ENCODE results near the gene SIGLEC1. TPM values are rescaled to one million over a fixed set of nuclear protein-coding genes. Genes with fewer than 3 reads are reported as not detected.
A peak's percentile ranks its signal among the peaks of the same experiment; 100 is the strongest.

Gene SIGLEC1
- total RNA-seq, 1 experiment from 2014 or later, result not detected

DNA sequence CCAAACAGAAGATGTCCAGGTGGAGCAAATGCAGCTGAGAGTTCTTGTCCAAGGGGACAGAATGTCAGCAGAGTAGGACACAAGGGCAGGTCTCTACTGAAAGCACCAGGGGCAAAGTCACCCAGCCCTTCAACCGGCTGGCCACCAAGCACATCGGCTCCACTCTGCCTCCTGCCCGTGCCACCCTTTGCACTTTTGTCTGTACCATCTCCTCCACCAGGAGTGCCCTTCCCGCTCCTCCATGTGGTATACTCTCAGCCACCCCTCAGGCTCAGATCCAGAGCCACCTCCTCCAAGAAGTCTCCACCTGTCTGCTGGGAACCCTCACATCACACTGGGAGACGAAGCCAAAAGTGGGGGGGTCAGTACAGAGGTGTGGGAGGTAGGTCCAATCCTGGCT is 16.0 kb upstream of the SIGLEC1 start:
- intact Hi-C loops (cut with micrococcal nuclease; ENCODE audit: unreplicated experiment), result no loop called here
- Mint-ChIP-seq H3K36me3 (ENCODE audit: insufficient read depth, unreplicated experiment) (peaks cover 5% of the 10 kb centered on the region), H3K9me3 (ENCODE audit: unreplicated experiment) (no peaks in the 10 kb centered on the region), H3K27ac (ENCODE audit: unreplicated experiment) (no peak overlapping the region), H3K4me1 (ENCODE audit: low read depth, unreplicated experiment) (peaks cover 9% of the 10 kb centered on the region), H3K27me3 (ENCODE audit: insufficient read depth, unreplicated experiment) (peaks cover 10% of the 10 kb centered on the region), H3K4me3 (ENCODE audit: unreplicated experiment) (no peak overlapping the region)
- H3K4me3 ChIP-seq (ENCODE audit: low read depth, low read length), result no peak overlapping the region
- ChIA-PET CTCF (interaction anchor here (2.7 kb wide), 1 partner anchor 18 kb away, joined by 9 read pairs; no protein-coding TSS in a partner anchor), POLR2A (no interaction called here)
- TF ChIP-seq, protein P1, sequence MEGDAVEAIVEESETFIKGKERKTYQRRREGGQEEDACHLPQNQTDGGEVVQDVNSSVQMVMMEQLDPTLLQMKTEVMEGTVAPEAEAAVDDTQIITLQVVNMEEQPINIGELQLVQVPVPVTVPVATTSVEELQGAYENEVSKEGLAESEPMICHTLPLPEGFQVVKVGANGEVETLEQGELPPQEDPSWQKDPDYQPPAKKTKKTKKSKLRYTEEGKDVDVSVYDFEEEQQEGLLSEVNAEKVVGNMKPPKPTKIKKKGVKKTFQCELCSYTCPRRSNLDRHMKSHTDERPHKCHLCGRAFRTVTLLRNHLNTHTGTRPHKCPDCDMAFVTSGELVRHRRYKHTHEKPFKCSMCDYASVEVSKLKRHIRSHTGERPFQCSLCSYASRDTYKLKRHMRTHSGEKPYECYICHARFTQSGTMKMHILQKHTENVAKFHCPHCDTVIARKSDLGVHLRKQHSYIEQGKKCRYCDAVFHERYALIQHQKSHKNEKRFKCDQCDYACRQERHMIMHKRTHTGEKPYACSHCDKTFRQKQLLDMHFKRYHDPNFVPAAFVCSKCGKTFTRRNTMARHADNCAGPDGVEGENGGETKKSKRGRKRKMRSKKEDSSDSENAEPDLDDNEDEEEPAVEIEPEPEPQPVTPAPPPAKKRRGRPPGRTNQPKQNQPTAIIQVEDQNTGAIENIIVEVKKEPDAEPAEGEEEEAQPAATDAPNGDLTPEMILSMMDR (IDR thresholded peaks at IDR 0.05; ENCODE audit: insufficient read depth in 1 of 2, low read depth in 1 of 2, low read length in 1 of 2, severe bottlenecking in 1 of 2, unreplicated experiment in 1 of 2), result no peak
- no TSS peak for BruUV-seq (replicated peaks)
- H3K9me3 ChIP-seq, result no peaks in the 10 kb centered on the region
- peaks cover 11% of the 10 kb centered on the region for H3K4me1 ChIP-seq
- H3K27me3 ChIP-seq (replicated peaks; ENCODE audit: control insufficient read depth, insufficient read depth, low read length), result no peaks in the 10 kb centered on the region
- DNase-seq, result no peak
- H3K36me3 ChIP-seq (ENCODE audit: control insufficient read depth, insufficient read depth, low read length), result no peaks in the 10 kb centered on the region

DNA sequence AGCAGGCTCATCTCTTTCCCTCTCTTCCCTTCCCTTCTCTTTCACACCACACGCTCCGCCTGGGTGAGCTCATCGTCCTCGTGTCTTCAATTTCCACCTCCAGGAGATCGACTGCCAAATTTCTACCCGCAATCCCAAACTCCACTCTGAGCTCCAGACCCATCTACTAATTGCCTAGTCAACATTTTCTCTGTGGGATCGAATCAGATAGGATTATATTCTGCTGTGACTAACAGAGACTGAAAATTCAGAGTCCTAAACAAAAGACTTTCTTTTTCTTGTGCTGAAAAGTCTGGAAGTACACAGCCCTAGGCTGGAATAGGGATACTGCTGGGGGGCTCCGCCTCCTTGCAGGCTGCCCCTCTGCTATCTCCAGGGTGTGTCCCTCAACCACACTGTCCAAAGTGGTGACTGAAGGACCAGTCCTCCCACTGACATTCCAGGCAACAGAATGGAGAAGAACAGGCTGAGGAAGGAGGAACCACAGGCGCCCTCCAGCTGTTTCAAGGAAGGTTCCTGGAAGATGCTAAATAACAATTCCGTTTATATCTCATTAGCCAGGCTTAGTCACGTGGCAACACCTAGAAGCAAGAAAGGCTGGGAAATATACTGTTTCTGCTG is 15.1 kb upstream of the SIGLEC1 start:
- Mint-ChIP-seq H3K27ac (ENCODE audit: unreplicated experiment) (no peak overlapping the region), H3K4me3 (ENCODE audit: unreplicated experiment) (no peak overlapping the region), H3K27me3 (ENCODE audit: insufficient read depth, unreplicated experiment) (peaks cover 10% of the 10 kb centered on the region), H3K9me3 (ENCODE audit: unreplicated experiment) (no peaks in the 10 kb centered on the region), H3K36me3 (ENCODE audit: insufficient read depth, unreplicated experiment) (peaks cover 5% of the 10 kb centered on the region), H3K4me1 (ENCODE audit: low read depth, unreplicated experiment) (peaks cover 9% of the 10 kb centered on the region)
- intact Hi-C loops (cut with micrococcal nuclease; ENCODE audit: unreplicated experiment), result no loop called here
- H3K27me3 ChIP-seq (replicated peaks; ENCODE audit: control insufficient read depth, insufficient read depth, low read length), result no peaks in the 10 kb centered on the region
- POLR2A ChIA-PET, result no interaction called here
- TF ChIP-seq, protein P1 (IDR thresholded peaks at IDR 0.05; ENCODE audit: insufficient read depth in 1 of 2, low read depth in 1 of 2, low read length in 1 of 2, severe bottlenecking in 1 of 2, unreplicated experiment in 1 of 2), result no peak
- H3K36me3 ChIP-seq (ENCODE audit: control insufficient read depth, insufficient read depth, low read length), result no peaks in the 10 kb centered on the region
- peak; percentile 29 to 50 for DNase-seq
- H3K4me1 ChIP-seq, result peaks cover 11% of the 10 kb centered on the region
- BruUV-seq (replicated peaks), result no TSS peak
- H3K4me3 ChIP-seq (ENCODE audit: low read depth, low read length), result no peak overlapping the region
- CTCF ChIA-PET, result interaction anchor here (2.7 kb wide), 1 partner anchor 17 kb away, joined by 9 read pairs; no protein-coding TSS in a partner anchor
- H3K9me3 ChIP-seq, result no peaks in the 10 kb centered on the region

DNA sequence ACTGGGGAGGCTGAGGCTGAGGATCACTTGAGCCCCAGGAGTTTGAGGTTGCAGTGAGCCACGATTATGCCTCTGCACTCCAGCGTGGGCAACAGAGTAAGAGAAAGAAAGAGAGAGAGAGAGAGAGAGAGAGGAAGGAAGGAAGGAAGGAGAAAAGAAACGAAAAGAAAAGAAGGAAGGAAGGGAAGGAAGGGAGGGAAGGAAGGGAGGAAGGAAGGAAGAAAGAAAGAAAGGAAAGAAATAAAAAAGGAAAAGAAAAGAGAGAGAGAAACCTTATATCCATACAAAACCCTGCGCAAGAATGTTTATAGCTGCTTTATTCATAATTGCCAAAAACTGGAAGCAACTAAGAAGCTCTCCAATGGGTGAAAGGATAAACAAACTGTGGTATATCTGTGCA is 12.0 kb upstream of the SIGLEC1 start:
- TF ChIP-seq, protein P1 (IDR thresholded peaks at IDR 0.05; ENCODE audit: insufficient read depth in 1 of 2, low read depth in 1 of 2, low read length in 1 of 2, severe bottlenecking in 1 of 2, unreplicated experiment in 1 of 2), result no peak
- POLR2A ChIA-PET, result no interaction called here
- Mint-ChIP-seq H3K27me3 (ENCODE audit: insufficient read depth, unreplicated experiment) (peaks cover 10% of the 10 kb centered on the region), H3K36me3 (ENCODE audit: insufficient read depth, unreplicated experiment) (no peaks in the 10 kb centered on the region), H3K9me3 (ENCODE audit: unreplicated experiment) (no peaks in the 10 kb centered on the region), H3K27ac (ENCODE audit: unreplicated experiment) (no peak overlapping the region), H3K4me1 (ENCODE audit: low read depth, unreplicated experiment) (peaks cover 9% of the 10 kb centered on the region), H3K4me3 (ENCODE audit: unreplicated experiment) (no peak overlapping the region)
- intact Hi-C loops (cut with micrococcal nuclease; ENCODE audit: unreplicated experiment), result no loop called here
- Histone ChIP-seq H3K9me3 (no peaks in the 10 kb centered on the region), H3K27me3 (replicated peaks; ENCODE audit: control insufficient read depth, insufficient read depth, low read length) (no peaks in the 10 kb centered on the region; the same call in 1 of the 2 replicates), H3K36me3 (ENCODE audit: control insufficient read depth, insufficient read depth, low read length) (no peaks in the 10 kb centered on the region), H3K4me1 (peaks cover 11% of the 10 kb centered on the region), H3K4me3 (ENCODE audit: low read depth, low read length) (no peak overlapping the region)
- no peak for DNase-seq
- CTCF ChIA-PET, result no interaction called here
- BruUV-seq (replicated peaks), result no TSS peak

Data from Caco-2 (cell line).